HG03060 (cell line): Measurements from ENCODE around the gene GNAS-AS1.

ENCODE experiments used
- ATAC-seq: cut with Tn5 transposase; IDR thresholded peaks from one replicate; pipeline ENCODE4 v1.9.1; 2021; ENCODE audit warnings: low read depth, moderate number of reproducible peaks; ENCODE audit not compliant: unreplicated experiment

Gene GNAS-AS1

GRCh38 chr20:58864346-58864745, 13.6 kb upstream of the GNAS-AS1 start:
- ATAC-seq, result no peak

- ATAC-seq, result no peak
Observed at GRCh38 chr20:58863044-58863790, 12.5 kb upstream of the GNAS-AS1 start.

- ATAC-seq, result no peak
Observed at GRCh38 chr20:58855506-58856389, 5.0 kb upstream of the GNAS-AS1 start.

- no peak for ATAC-seq
Observed at GRCh38 chr20:58854638-58855471, 4.2 kb upstream of the GNAS-AS1 start.

- ATAC-seq, result no peak
Observed at GRCh38 chr20:58853976-58854637, 3.4 kb upstream of the GNAS-AS1 start.

- no peak for ATAC-seq
Observed at GRCh38 chr20:58853466-58853865, 2.8 kb upstream of the GNAS-AS1 start.

- no peak for ATAC-seq
Observed at GRCh38 chr20:58852543-58853271, 2.0 kb upstream of the GNAS-AS1 start, which contains the start of gene GNAS. GNAS (plus strand) TSS chr20:58852716.

- ATAC-seq, result no peak
Observed at GRCh38 chr20:58851969-58852458, 1.3 kb upstream of the GNAS-AS1 start.

- peak; percentile 13 for ATAC-seq
Observed at GRCh38 chr20:58851221-58851968, 693 bp upstream of the GNAS-AS1 start.

GRCh38 chr20:58847463-58847862, 3.2 kb downstream of the GNAS-AS1 start:
- no peak for ATAC-seq

- no peak for ATAC-seq
Observed at GRCh38 chr20:58845706-58846105, 5.0 kb downstream of the GNAS-AS1 start.

- no peak for ATAC-seq
Observed at GRCh38 chr20:58843128-58843556, 7.6 kb downstream of the GNAS-AS1 start.

GRCh38 chr20:58842276-58842675, 8.4 kb downstream of the GNAS-AS1 start:
- ATAC-seq, result no peak

- no peak for ATAC-seq
Observed at GRCh38 chr20:58841539-58842264, 9.0 kb downstream of the GNAS-AS1 start.

GRCh38 chr20:58840816-58841538, 9.7 kb downstream of the GNAS-AS1 start:
- ATAC-seq, result no peak

- no peak for ATAC-seq
Observed at GRCh38 chr20:58839991-58840747, 10.5 kb downstream of the GNAS-AS1 start.

GRCh38 chr20:58839474-58839874, 11.2 kb downstream of the GNAS-AS1 start:
- ATAC-seq, result no peak
